Stimulated activated naive CD8-positive, alpha-beta T cell treated with anti-CD3 and anti-CD28 coated beads, Interleukin-15, amount 100 ng/mL, for 72 hours (primary cell): Measurements from ENCODE around the gene CACNG4.
A peak's percentile ranks its signal among the peaks of the same experiment; 100 is the strongest.

Source experiments
- ATAC-seq: fragments of 150-1000 bp; cut with Tn5 transposase; 2 replicates; pipeline ENCODE4 v1.10.0; 2021; ENCODE audit warnings: mild to moderate bottlenecking, moderate library complexity
- DNase-seq, 2 donors: peaks; one replicate each; pipeline ENCODE4 v3.0.0; 2021 to 2022
- H3K27ac Mint-ChIP-seq, 2 donors: one replicate each; pipeline ENCODE4 v1.8.0; 2022; ENCODE audit warnings: mild to moderate bottlenecking in 2 of 2, mixed read lengths in 2 of 2, moderate library complexity in 2 of 2
- H3K27me3 Mint-ChIP-seq: one replicate; pipeline ENCODE4 v1.8.0; 2022; ENCODE audit warnings: mixed read lengths
- H3K4me1 Mint-ChIP-seq: one replicate; pipeline ENCODE4 v1.8.0; 2022; ENCODE audit warnings: mild to moderate bottlenecking, mixed read lengths
- H3K4me3 Mint-ChIP-seq, 2 donors: one replicate each; pipeline ENCODE4 v1.8.0; 2022; ENCODE audit warnings: mild to moderate bottlenecking in 2 of 2, mixed read lengths in 2 of 2, moderate library complexity in 1 of 2
- H3K9me3 Mint-ChIP-seq, 2 donors: one replicate each; pipeline ENCODE4 v1.8.0; 2022; ENCODE audit warnings: mixed read lengths in 2 of 2

Gene CACNG4

DNA sequence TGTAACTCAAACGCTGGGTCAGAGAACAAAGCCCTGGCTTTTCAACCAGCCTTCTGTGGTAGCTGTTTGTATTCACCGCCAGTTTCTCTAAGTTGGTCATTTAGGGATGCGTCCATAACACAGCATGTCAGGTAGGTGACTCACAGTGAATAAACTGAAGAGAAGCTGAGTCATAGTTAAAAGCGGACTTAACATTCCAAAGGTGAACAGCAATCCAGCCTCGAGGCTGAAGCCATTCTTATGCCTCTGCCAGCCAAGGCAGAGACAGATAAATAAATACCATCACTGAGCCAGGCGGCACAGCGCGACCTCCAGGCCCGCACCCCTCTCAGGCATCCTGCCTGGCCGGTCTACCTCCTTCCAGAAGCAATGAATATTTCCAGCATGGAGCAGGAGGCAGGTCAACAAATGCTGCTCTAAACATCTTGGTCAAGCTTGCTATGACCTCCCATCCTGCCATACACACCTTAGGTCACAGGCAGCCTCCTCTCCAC is 12.4 kb upstream of the CACNG4 start:
- Mint-ChIP-seq H3K27ac (no peak overlapping the region), H3K4me1 (no peaks in the 10 kb centered on the region), H3K9me3 (no peaks in the 10 kb centered on the region), H3K27me3 (peaks cover 24% of the 10 kb centered on the region), H3K4me3 (no peak overlapping the region)
- no peak for ATAC-seq
- DNase-seq, result no peak

GRCh38 chr17:66952681-66953629 is 11.6 kb upstream of the CACNG4 start:
- ATAC-seq (no peak), DNase-seq (no peak)
- Mint-ChIP-seq H3K27ac (no peak overlapping the region), H3K4me1 (no peaks in the 10 kb centered on the region), H3K27me3 (peaks cover 19% of the 10 kb centered on the region), H3K4me3 (no peak overlapping the region), H3K9me3 (no peaks in the 10 kb centered on the region)

- Mint-ChIP-seq H3K4me1 (no peaks in the 10 kb centered on the region), H3K27ac (peak overlapping the region in 1 of 2 donors; percentile 35), H3K27me3 (peaks cover 14% of the 10 kb centered on the region), H3K9me3 (no peaks in the 10 kb centered on the region), H3K4me3 (no peak overlapping the region)
- no peak for ATAC-seq
- no peak for DNase-seq
Observed at GRCh38 chr17:66953630-66954020, 10.9 kb upstream of the CACNG4 start.

DNA sequence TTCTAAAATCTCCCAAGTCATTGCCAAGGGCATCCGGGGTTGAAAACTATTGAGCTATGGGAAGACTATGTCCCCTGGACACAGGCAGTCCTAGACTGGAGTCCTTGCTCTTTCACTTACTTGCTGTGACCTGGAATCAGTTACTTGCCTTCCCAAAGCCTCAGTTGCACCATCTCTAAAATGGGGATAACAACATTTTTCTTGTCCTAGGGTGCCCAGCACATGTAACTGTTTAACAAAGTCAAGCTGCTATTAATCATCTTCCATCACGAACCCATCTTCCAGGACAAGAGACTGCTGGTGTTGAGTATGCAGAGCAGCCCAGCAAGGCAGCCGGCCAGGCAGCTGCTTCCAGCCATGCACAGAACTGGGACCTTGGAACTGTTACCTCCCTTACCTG is 9.9 kb upstream of the CACNG4 start:
- peaks cover 17% of the 10 kb centered on the region for H3K27me3 Mint-ChIP-seq

GRCh38 chr17:66955821-66956220 is 8.7 kb upstream of the CACNG4 start:
- H3K4me3 Mint-ChIP-seq, result no peak overlapping the region
- H3K4me1 Mint-ChIP-seq, result no peaks in the 10 kb centered on the region
- H3K27ac Mint-ChIP-seq, result no peak overlapping the region
- DNase-seq (no peak), ATAC-seq (no peak)
- peaks cover 23% of the 10 kb centered on the region for H3K27me3 Mint-ChIP-seq
- no peaks in the 10 kb centered on the region for H3K9me3 Mint-ChIP-seq

More for the DNA sequence above, 9.9 kb upstream of the CACNG4 start:
- DNase-seq (no peak), ATAC-seq (no peak)
- Mint-ChIP-seq H3K4me3 (no peak overlapping the region), H3K27ac (no peak overlapping the region), H3K9me3 (no peaks in the 10 kb centered on the region), H3K4me1 (no peaks in the 10 kb centered on the region)

- Mint-ChIP-seq H3K4me3 (no peak overlapping the region), H3K27ac (no peak overlapping the region), H3K9me3 (no peaks in the 10 kb centered on the region), H3K27me3 (peaks cover 32% of the 10 kb centered on the region), H3K4me1 (no peaks in the 10 kb centered on the region)
- DNase-seq (no peak), ATAC-seq (no peak)
Observed at GRCh38 chr17:66956941-66957340, 7.6 kb upstream of the CACNG4 start.

- Mint-ChIP-seq H3K4me1 (no peaks in the 10 kb centered on the region), H3K27ac (no peak overlapping the region), H3K27me3 (peaks cover 36% of the 10 kb centered on the region), H3K9me3 (no peaks in the 10 kb centered on the region), H3K4me3 (no peak overlapping the region)
- ATAC-seq, result no peak
- no peak for DNase-seq
Observed at GRCh38 chr17:66957343-66957742, 7.2 kb upstream of the CACNG4 start.

GRCh38 chr17:66957951-66958579 is 6.4 kb upstream of the CACNG4 start:
- no peak overlapping the region for H3K4me3 Mint-ChIP-seq
- DNase-seq (no peak), ATAC-seq (no peak)
- no peaks in the 10 kb centered on the region for H3K9me3 Mint-ChIP-seq
- H3K4me1 Mint-ChIP-seq, result no peaks in the 10 kb centered on the region
- no peak overlapping the region for H3K27ac Mint-ChIP-seq
- peaks cover 43% of the 10 kb centered on the region for H3K27me3 Mint-ChIP-seq

DNA sequence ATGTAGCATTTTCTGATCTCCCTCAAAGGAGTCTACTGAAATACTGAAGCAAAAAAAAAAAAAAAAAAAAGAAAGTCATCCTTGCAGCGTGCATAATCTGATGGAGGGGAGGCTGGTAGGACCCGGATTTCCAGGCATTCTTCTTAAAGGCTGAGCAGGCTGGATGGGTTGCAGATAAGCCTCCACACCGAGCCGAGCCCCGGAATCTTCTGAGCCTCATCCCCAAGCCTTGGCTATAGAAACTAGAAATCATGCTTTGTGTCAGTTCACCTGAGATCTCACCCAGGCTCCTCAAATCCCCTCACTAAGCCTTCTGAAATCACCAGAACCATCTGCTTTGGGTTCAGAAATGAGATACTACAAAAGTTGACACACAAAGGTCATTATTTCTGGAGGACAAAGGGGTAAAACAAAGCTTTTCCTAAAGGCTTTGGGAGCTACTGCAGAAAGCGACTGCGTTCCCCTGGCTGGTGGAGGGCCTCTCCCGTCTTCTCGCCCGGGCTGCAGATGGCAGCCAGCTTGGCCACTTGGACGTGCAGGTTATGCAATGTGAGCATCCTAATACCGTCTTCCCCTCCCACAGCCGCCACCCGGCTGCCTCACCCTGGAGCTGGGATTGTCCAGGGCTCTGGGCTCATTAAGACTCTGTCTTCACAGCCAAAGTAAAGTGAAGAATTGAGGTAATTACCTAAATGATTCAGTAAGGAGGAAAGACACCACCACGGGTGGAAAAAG is 4.7 kb upstream of the CACNG4 start:
- peaks cover 5% of the 10 kb centered on the region for H3K4me1 Mint-ChIP-seq
- no peak for DNase-seq
- peaks cover 58% of the 10 kb centered on the region for H3K27me3 Mint-ChIP-seq
- no peak for ATAC-seq
- H3K9me3 Mint-ChIP-seq, result no peaks in the 10 kb centered on the region
- no peak overlapping the region for H3K27ac Mint-ChIP-seq
- no peak overlapping the region for H3K4me3 Mint-ChIP-seq

DNA sequence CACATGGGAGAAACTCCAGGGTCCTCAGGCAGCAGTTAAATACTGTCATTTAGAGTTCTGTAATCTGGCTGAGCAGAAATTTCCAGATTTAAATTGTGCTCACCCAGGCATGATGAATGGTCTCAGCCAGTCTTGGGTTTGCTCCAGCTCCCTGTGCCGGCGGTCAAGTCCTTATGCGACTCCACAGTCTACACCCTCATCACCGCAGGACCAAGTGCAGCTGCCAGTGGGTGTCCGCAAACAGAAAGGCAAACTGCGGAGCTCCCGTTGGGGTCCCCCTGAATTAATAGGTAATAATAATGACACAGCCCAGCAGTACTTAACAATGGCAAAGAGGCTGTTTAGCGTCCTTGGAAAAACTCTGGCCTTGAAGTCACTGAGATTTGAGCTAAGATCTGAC is 3.9 kb upstream of the CACNG4 start:
- H3K4me3 Mint-ChIP-seq, result no peak overlapping the region
- DNase-seq, result no peak
- ATAC-seq, result no peak
- no peaks in the 10 kb centered on the region for H3K9me3 Mint-ChIP-seq
- no peak overlapping the region for H3K27ac Mint-ChIP-seq
- H3K27me3 Mint-ChIP-seq, result peaks cover 66% of the 10 kb centered on the region
- H3K4me1 Mint-ChIP-seq, result peaks cover 13% of the 10 kb centered on the region

DNA sequence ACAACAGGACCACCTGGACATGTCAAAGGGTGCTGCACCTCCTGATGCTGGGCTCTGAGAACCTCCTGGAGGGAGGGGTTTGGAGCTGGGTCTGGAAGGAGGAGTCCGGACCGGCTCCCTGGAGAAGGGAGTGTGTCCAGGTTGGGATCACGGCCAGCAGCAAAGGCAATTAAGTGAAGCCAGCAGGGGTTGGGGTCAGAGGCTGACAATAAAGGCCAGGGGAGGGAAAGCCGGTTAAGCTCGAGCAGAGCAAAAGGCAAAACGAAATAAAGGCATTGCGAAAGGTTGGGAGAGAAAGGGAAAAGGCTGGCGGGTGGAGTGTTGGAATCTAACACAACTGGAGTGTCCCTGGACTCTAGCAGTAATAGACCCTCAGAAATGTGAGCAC is 992 bp upstream of the CACNG4 start:
- no peak for ATAC-seq
- DNase-seq, result no peak
- Mint-ChIP-seq H3K4me1 (peaks cover 23% of the 10 kb centered on the region), H3K9me3 (no peaks in the 10 kb centered on the region), H3K4me3 (peak overlapping the region; percentile 8 to 46), H3K27ac (peak overlapping the region in 1 of 2 donors; percentile 47), H3K27me3 (peaks cover 95% of the 10 kb centered on the region)

GRCh38 chr17:66964930-66965800 is 658 bp downstream of the CACNG4 start:
- ATAC-seq, result peak; percentile 44
- no peak for DNase-seq
- Mint-ChIP-seq H3K27ac (no peak overlapping the region), H3K27me3 (peaks cover 95% of the 10 kb centered on the region), H3K4me1 (peaks cover 23% of the 10 kb centered on the region), H3K9me3 (no peaks in the 10 kb centered on the region), H3K4me3 (peak overlapping the region; percentile 71 to 75)

DNA sequence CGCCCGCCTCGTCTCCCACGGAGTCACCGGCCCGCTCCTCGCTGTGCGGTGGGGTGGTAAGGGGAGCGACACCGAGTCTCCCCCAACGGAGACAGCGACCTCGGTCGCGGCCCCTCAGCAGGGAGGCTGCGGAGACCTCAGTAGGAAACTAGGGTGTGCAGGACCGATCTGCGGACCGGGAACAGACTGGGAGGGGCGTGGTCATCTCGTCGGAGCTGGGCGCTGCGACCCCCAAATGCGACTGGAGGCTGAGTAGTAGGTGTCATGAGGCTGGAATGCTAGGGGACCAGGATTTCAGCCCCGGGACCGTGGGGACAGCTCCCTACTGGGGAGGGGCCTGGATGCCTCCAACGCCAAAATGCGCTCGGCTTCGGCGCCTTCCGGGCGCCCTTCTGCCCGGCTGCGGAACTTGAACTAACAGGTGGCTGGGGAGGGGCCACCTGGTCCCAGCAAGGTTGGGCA is 1.3 kb downstream of the CACNG4 start:
- H3K27ac Mint-ChIP-seq, result no peak overlapping the region
- H3K27me3 Mint-ChIP-seq, result peaks cover 95% of the 10 kb centered on the region
- peak overlapping the region; percentile 62 to 75 for H3K4me3 Mint-ChIP-seq
- H3K9me3 Mint-ChIP-seq, result no peaks in the 10 kb centered on the region
- DNase-seq (no peak), ATAC-seq (no peak)
- peaks cover 23% of the 10 kb centered on the region for H3K4me1 Mint-ChIP-seq

GRCh38 chr17:66966298-66966697 is 1.8 kb downstream of the CACNG4 start:
- peak overlapping the region; percentile 56 to 75 for H3K4me3 Mint-ChIP-seq
- no peak for DNase-seq
- H3K27me3 Mint-ChIP-seq, result peaks cover 98% of the 10 kb centered on the region
- ATAC-seq, result no peak
- H3K4me1 Mint-ChIP-seq, result peaks cover 23% of the 10 kb centered on the region
- H3K27ac Mint-ChIP-seq, result no peak overlapping the region
- no peaks in the 10 kb centered on the region for H3K9me3 Mint-ChIP-seq
